GM12891 (cell line): ENCODE measurements around the gene ZDHHC1.

Experiments used
- POLR2A ChIP-seq: IDR thresholded peaks from 2 replicates; pipeline ENCODE4 v1.6.1; 2011; ENCODE audit warnings: low read depth, low read length, control low read depth
- POLR2AphosphoS5 ChIP-seq: IDR thresholded peaks from 2 replicates; pipeline ENCODE4 v1.6.1; 2011; ENCODE audit warnings: low read depth, low read length, control low read depth
- POU2F2 ChIP-seq: IDR thresholded peaks from 2 replicates; pipeline ENCODE4 v1.6.1; 2011; ENCODE audit warnings: low read depth, mild to moderate bottlenecking, control low read depth, low read length, moderate library complexity
- TAF1 ChIP-seq: IDR thresholded peaks from 2 replicates; pipeline ENCODE4 v1.6.1; 2011; ENCODE audit warnings: low read depth, low read length, control low read depth

- TF ChIP-seq POLR2A, result no peak
- TF ChIP-seq POLR2AphosphoS5, result no peak
- no peak for TF ChIP-seq TAF1
- TF ChIP-seq POU2F2, result no peak
These were observed 38.6 kb upstream of the ZDHHC1 start for GRCh38 chr16:67454852-67455251.
